Lower leg skin (tissue), 3 donors: ENCODE data around the gene UBXN11.
A peak's percentile ranks its signal among the peaks of the same experiment; 100 is the strongest.

Experiments
- CTCF ChIP-seq, 3 donors: fragments of 450-650 bp; IDR thresholded peaks; one replicate each; pipeline ENCODE4 v1.5.1; 2016; ENCODE audit warnings: antibody characterized with exemption in 3 of 3, mild to moderate bottlenecking in 3 of 3, moderate library complexity in 2 of 3
- POLR2A ChIP-seq, 2 donors: fragments of 450-650 bp; IDR thresholded peaks; one replicate each; pipeline ENCODE4 v1.6.1; 2016 to 2017; ENCODE audit warnings: antibody characterized with exemption in 2 of 2, mild to moderate bottlenecking in 1 of 2, moderate library complexity in 1 of 2

- no peak for TF ChIP-seq CTCF (IDR thresholded peaks at IDR 0.05)
- peak in 1 of 2 donors; percentile 48 for TF ChIP-seq POLR2A (IDR thresholded peaks at IDR 0.05)
Measured at GRCh38 chr1:26279456-26280332, 26.7 kb downstream of the UBXN11 start, which contains the start of gene SH3BGRL3.
